Liver (tissue), 9 donors: ENCODE data around the gene PPP1R12A. TPM values are rescaled to one million over a fixed set of nuclear protein-coding genes. Genes with fewer than 3 reads are reported as not detected.
A peak's percentile ranks its signal among the peaks of the same experiment; 100 is the strongest.

Experiments
- DNase-seq: peaks from one replicate; pipeline ENCODE4 v3.0.0-alpha.2; 2017; ENCODE audit warnings: low spot score
- H3K27ac ChIP-seq, 2 donors: one replicate each; pipeline ENCODE4 v1.7.0; 2013; ENCODE audit warnings: inconsistent platforms in 2 of 2, low read length in 2 of 2, control low read depth in 1 of 2, low read depth in 1 of 2, mild to moderate bottlenecking in 1 of 2
- H3K27me3 ChIP-seq, 4 donors: one replicate each; pipeline versions ENCODE4 v1.6.1 to v1.7.0; 2013; ENCODE audit warnings: low read length in 3 of 4, inconsistent platforms in 1 of 4, mild to moderate bottlenecking in 1 of 4, moderate library complexity in 1 of 4; ENCODE audit not compliant: control insufficient read depth in 4 of 4, insufficient read depth in 4 of 4
- H3K36me3 ChIP-seq, 4 donors: one replicate each; pipeline versions ENCODE4 v1.6.1 to v1.7.0; 2013; ENCODE audit warnings: low read length in 3 of 4, mild to moderate bottlenecking in 3 of 4, low read depth in 1 of 4, moderate library complexity in 1 of 4; ENCODE audit not compliant: control insufficient read depth in 4 of 4, insufficient read depth in 3 of 4
- H3K4me1 ChIP-seq, 4 donors: one replicate each; pipeline versions ENCODE4 v1.6.1 to v1.7.0; 2013; ENCODE audit warnings: low read length in 3 of 4, mild to moderate bottlenecking in 3 of 4, moderate library complexity in 1 of 4; ENCODE audit not compliant: control insufficient read depth in 4 of 4, insufficient read depth in 4 of 4
- H3K4me3 ChIP-seq, 3 donors: one replicate each; pipeline versions ENCODE4 v1.6.1 to v1.7.0; 2013; ENCODE audit warnings: low read length in 3 of 3, control low read depth in 1 of 3, low read depth in 1 of 3, mild to moderate bottlenecking in 1 of 3
- H3K9ac ChIP-seq, 2 donors: one replicate each; pipeline ENCODE4 v1.7.0; 2013; ENCODE audit warnings: low read length in 2 of 2, mild to moderate bottlenecking in 2 of 2, moderate library complexity in 2 of 2, control low read depth in 1 of 2, low read depth in 1 of 2
- H3K9me3 ChIP-seq, 4 donors: one replicate each; pipeline versions ENCODE4 v1.6.1 to v1.7.0; 2013; ENCODE audit warnings: low read length in 3 of 4; ENCODE audit not compliant: control insufficient read depth in 4 of 4
- ATF3 ChIP-seq: IDR thresholded peaks from 2 replicates; pipeline ENCODE4 v1.6.1; 2016; ENCODE audit warnings: antibody characterized with exemption
- CTCF ChIP-seq: fragments of 150-350 bp; IDR thresholded peaks from 2 replicates; pipeline ENCODE4 v1.5.1; 2017; ENCODE audit warnings: improper control_type of control experiment, low read depth, low read length; ENCODE audit not compliant: missing input control
- EGR1 ChIP-seq, 2 donors: IDR thresholded peaks; 2 replicates each; pipeline ENCODE4 v1.6.1; 2016 to 2018; ENCODE audit warnings: antibody characterized with exemption in 2 of 2, low read depth in 2 of 2
- FOXA1 ChIP-seq: IDR thresholded peaks from 2 replicates; pipeline ENCODE4 v1.6.1; 2016; ENCODE audit warnings: antibody characterized with exemption
- FOXA2 ChIP-seq: IDR thresholded peaks from 2 replicates; pipeline ENCODE4 v1.6.1; 2016; ENCODE audit warnings: antibody characterized with exemption
- GABPA ChIP-seq, 2 donors: IDR thresholded peaks in 1 of 2; conservative IDR thresholded peaks in 1 of 2; 2 replicates each; pipeline ENCODE4 v1.6.1; 2016; ENCODE audit warnings: antibody characterized with exemption in 2 of 2, mild to moderate bottlenecking in 1 of 2, moderate library complexity in 1 of 2
- HNF4A ChIP-seq, 2 donors: conservative IDR thresholded peaks; 2 replicates each; pipeline ENCODE4 v1.6.1; 2016; ENCODE audit warnings: antibody characterized with exemption in 2 of 2, mild to moderate bottlenecking in 2 of 2
- HNF4G ChIP-seq: IDR thresholded peaks from 2 replicates; pipeline ENCODE4 v1.6.1; 2016; ENCODE audit warnings: antibody characterized with exemption
- JUND ChIP-seq, 2 donors: IDR thresholded peaks; 2 replicates each; pipeline ENCODE4 v1.6.1; 2016; ENCODE audit warnings: antibody characterized with exemption in 2 of 2
- MAX ChIP-seq: IDR thresholded peaks from 2 replicates; pipeline ENCODE4 v1.6.1; 2016; ENCODE audit warnings: antibody characterized with exemption
- NR2F2 ChIP-seq: IDR thresholded peaks from 2 replicates; pipeline ENCODE4 v1.6.1; 2016; ENCODE audit warnings: antibody characterized with exemption
- RAD21 ChIP-seq, 2 donors: IDR thresholded peaks; 2 replicates each; pipeline ENCODE4 v1.6.1; 2016; ENCODE audit warnings: antibody characterized with exemption in 2 of 2, mild to moderate bottlenecking in 2 of 2
- REST ChIP-seq: IDR thresholded peaks from 2 replicates; pipeline ENCODE4 v1.6.1; 2016; ENCODE audit warnings: antibody characterized with exemption, mild to moderate bottlenecking
- SP1 ChIP-seq: IDR thresholded peaks from 2 replicates; pipeline ENCODE4 v1.6.1; 2018; ENCODE audit warnings: antibody characterized with exemption, mild to moderate bottlenecking
- TAF1 ChIP-seq: conservative IDR thresholded peaks from 2 replicates; pipeline ENCODE4 v1.6.1; 2016; ENCODE audit warnings: antibody characterized with exemption, mild to moderate bottlenecking
- YY1 ChIP-seq: IDR thresholded peaks from 2 replicates; pipeline ENCODE4 v1.6.1; 2016; ENCODE audit warnings: antibody characterized with exemption, mild to moderate bottlenecking
- ZBTB33 ChIP-seq: IDR thresholded peaks from 2 replicates; pipeline ENCODE4 v1.6.1; 2016; ENCODE audit warnings: antibody characterized with exemption
- WGBS: extraction: QIAGEN DNeasy Blood & Tissue Kit; methylation state at CpG from one replicate; pipeline ENCODE4 v1.1.7; 2013; 5-methylcytosine and 5-hydroxymethylcytosine counted together
- polyA plus RNA-seq, 2 donors: library from polyadenylated mRNA; stranded (reverse) in 1 of 2; unstranded in 1 of 2; fragments of 200-250 nt in 1 of 2; fragments of >200 nt in 1 of 2; fragmentation: Nextera tagmentation in 1 of 2; extraction: Ambion mirVana in 1 of 2; gene quantifications; one replicate each; pipeline versions ENCODE4 v1.2.1 to v1.2.3, GENCODE V29; 2013 to 2015
- total RNA-seq, 2 donors: library from RNA; depleted of rRNA; stranded (reverse); fragments of >200 nt; gene quantifications; one replicate each; pipeline ENCODE4 v1.2.3, GENCODE V29; 2014
- donor health status: healthy.
- donor health status: healthy.
- donor health status: healthy.
- donor health status: healthy.
- donor health status: healthy.

The PPP1R12A gene
- total and polyA plus RNA-seq, 4 donors: 5.1 to 41.6 (median 27.8) TPM

- Histone ChIP-seq H3K4me3 (no peak overlapping the region), H3K4me1 (no peaks in the 10 kb centered on the region), H3K36me3 (peaks cover 1 to 9% (median 7%) of the 10 kb centered on the region in 4 donors), H3K27me3 (no peaks in the 10 kb centered on the region), H3K9ac (no peak overlapping the region), H3K27ac (no peak overlapping the region), H3K9me3 (no peaks in the 10 kb centered on the region)
- DNase-seq: no peak
- TF ChIP-seq NR2F2: peak; percentile 34
- no peak for TF ChIP-seq ATF3
- TF ChIP-seq FOXA1: no peak
- WGBS: 51% methylated on average over 4 of the region's 4 CpGs
Observed at GRCh38 chr12:79848339-79848738, 86.6 kb downstream of the PPP1R12A start.

- DNase-seq: no peak
- H3K36me3 ChIP-seq: peaks cover 1 to 9% (median 7%) of the 10 kb centered on the region in 4 donors
- no peaks in the 10 kb centered on the region for H3K27me3 ChIP-seq
- H3K27ac ChIP-seq: no peak overlapping the region
- H3K9me3 ChIP-seq: no peaks in the 10 kb centered on the region
- H3K4me1 ChIP-seq: no peaks in the 10 kb centered on the region
- 74% methylated on average over 1 of the region's 1 CpG for WGBS
- H3K9ac ChIP-seq: no peak overlapping the region
- TF ChIP-seq NR2F2: no peak
- no peak overlapping the region for H3K4me3 ChIP-seq
Observed at GRCh38 chr12:79847417-79847816, 87.5 kb downstream of the PPP1R12A start.

GRCh38 chr12:79844693-79845092 is 90.2 kb downstream of the PPP1R12A start:
- Histone ChIP-seq H3K4me3 (no peak overlapping the region), H3K27me3 (no peaks in the 10 kb centered on the region), H3K4me1 (peaks cover 0 to 3% (median 0%) of the 10 kb centered on the region in 4 donors), H3K9ac (no peak overlapping the region), H3K27ac (no peak overlapping the region), H3K36me3 (peaks cover 1 to 9% (median 9%) of the 10 kb centered on the region in 4 donors), H3K9me3 (no peaks in the 10 kb centered on the region)
- no peak for DNase-seq
- TF ChIP-seq FOXA2 (no peak), HNF4A (conservative IDR thresholded peaks at IDR 0.05) (no peak)

GRCh38 chr12:79843978-79844377 is 90.9 kb downstream of the PPP1R12A start:
- WGBS: 97% methylated on average over 3 of the region's 3 CpGs
- no peak overlapping the region for H3K4me3 ChIP-seq
- H3K27me3 ChIP-seq: no peaks in the 10 kb centered on the region
- H3K36me3 ChIP-seq: peaks cover 1 to 14% (median 12%) of the 10 kb centered on the region in 4 donors
- no peak overlapping the region for H3K27ac ChIP-seq
- no peak for DNase-seq
- peaks cover 0 to 3% (median 0%) of the 10 kb centered on the region in 4 donors for H3K4me1 ChIP-seq
- H3K9ac ChIP-seq: no peak overlapping the region
- peaks cover 0 to 4% (median 0%) of the 10 kb centered on the region in 4 donors for H3K9me3 ChIP-seq
- TF ChIP-seq REST (no peak), JUND (IDR thresholded peaks at IDR 0.05) (no peak), HNF4G (no peak), EGR1 (IDR thresholded peaks at IDR 0.05; ENCODE audit: low read depth in 2 of 2) (no peak), YY1 (no peak), RAD21 (IDR thresholded peaks at IDR 0.05) (no peak), CTCF (no peak), GABPA (IDR thresholded peaks at IDR 0.05 in 1 of 2, conservative IDR thresholded peaks at IDR 0.05 in 1 of 2) (no peak), HNF4A (conservative IDR thresholded peaks at IDR 0.05) (no peak), ZBTB33 (no peak), FOXA2 (no peak), MAX (no peak), SP1 (no peak), NR2F2 (no peak), TAF1 (no peak), FOXA1 (no peak)
